Fibroblast of lung (primary cell): ENCODE measurements around the gene CRYBG1. TPM values are rescaled to one million over a fixed set of nuclear protein-coding genes. Genes with fewer than 3 reads are reported as not detected.

Experiments used
- DNase-seq, 2 donors: peaks; one replicate each; pipeline versions ENCODE4 v3.0.0 to v3.0.0-alpha.2; 2010; ENCODE audit warnings: low read depth in 2 of 2
- H2AFZ ChIP-seq: 2 replicates; pipeline ENCODE4 v1.5.1; 2012; ENCODE audit warnings: low read length, control low read depth, inconsistent platforms
- H3K27ac ChIP-seq: 2 replicates; pipeline ENCODE4 v1.5.1; 2011; ENCODE audit warnings: low read length, control low read depth; ENCODE audit not compliant: insufficient read depth
- H3K27me3 ChIP-seq: 2 replicates; pipeline ENCODE4 v1.5.1; 2011; ENCODE audit warnings: mild to moderate bottlenecking, low read length; ENCODE audit not compliant: control insufficient read depth, insufficient read depth
- H3K36me3 ChIP-seq: 2 replicates; pipeline ENCODE4 v1.5.1; 2011; ENCODE audit warnings: low read length; ENCODE audit not compliant: control insufficient read depth, insufficient read depth
- H3K4me1 ChIP-seq: 2 replicates; pipeline ENCODE4 v1.5.1; 2011; ENCODE audit warnings: low read length; ENCODE audit not compliant: control insufficient read depth, insufficient read depth; ENCODE audit errors: extremely low read depth
- H3K4me2 ChIP-seq: 2 replicates; pipeline ENCODE4 v1.5.1; 2011; ENCODE audit warnings: low read length, control low read depth; ENCODE audit not compliant: insufficient read depth; ENCODE audit errors: extremely low read depth
- H3K4me3 ChIP-seq, 4 experiments: fragments of 200-600 bp in 1 of 4; sonication (generic) in 1 of 4; replicated peaks in 1 of 4; 2 replicates each; pipeline ENCODE4 v1.5.1; 2011 to 2016; ENCODE audit warnings: low read length in 4 of 4, low read depth in 3 of 4, mild to moderate bottlenecking in 3 of 4, control low read depth in 2 of 4, inconsistent platforms in 1 of 4, mixed read lengths in 1 of 4; ENCODE audit not compliant: insufficient read depth in 1 of 4; ENCODE audit errors: control extremely low read depth in 1 of 4
- H3K79me2 ChIP-seq: 2 replicates; pipeline ENCODE4 v1.5.1; 2012; ENCODE audit warnings: mild to moderate bottlenecking, low read length, inconsistent platforms; ENCODE audit not compliant: control insufficient read depth, insufficient read depth
- H3K9ac ChIP-seq: 2 replicates; pipeline ENCODE4 v1.5.1; 2011; ENCODE audit warnings: mild to moderate bottlenecking, low read length, control low read depth; ENCODE audit not compliant: insufficient read depth
- H3K9me3 ChIP-seq: 2 replicates; pipeline ENCODE4 v1.5.1; 2012; ENCODE audit warnings: low read depth, low read length; ENCODE audit not compliant: control insufficient read depth, insufficient read depth
- H4K20me1 ChIP-seq: 2 replicates; pipeline ENCODE4 v1.5.1; 2011; ENCODE audit warnings: low read length; ENCODE audit not compliant: control insufficient read depth, insufficient read depth; ENCODE audit errors: extremely low read depth
- CTCF ChIP-seq, 2 donors: IDR thresholded peaks in 1 of 2; conservative IDR thresholded peaks in 1 of 2; 1 replicate in 1 of 2; 2 replicates in 1 of 2; pipeline ENCODE4 v1.5.1; 2011 to 2012; ENCODE audit warnings: low read length in 2 of 2, control low read depth in 1 of 2, inconsistent platforms in 1 of 2, low read depth in 1 of 2, mild to moderate bottlenecking in 1 of 2
- EZH2 ChIP-seq: IDR thresholded peaks from 2 replicates; pipeline ENCODE4 v1.5.1; 2012; ENCODE audit warnings: low read length, control low read depth, mild to moderate bottlenecking; ENCODE audit errors: missing control alignments
- polyA plus RNA-seq, 2 donors: library from polyadenylated mRNA; depleted of rRNA in 1 of 2; stranded (reverse) in 1 of 2; unstranded in 1 of 2; fragments of >200 nt; gene quantifications; 2 replicates each; pipeline ENCODE4 v1.2.1, GENCODE V29; 2011 to 2012; ENCODE audit warnings: missing spikeins in 1 of 2
- total RNA-seq: library from RNA; depleted of rRNA; stranded (reverse); fragments of >200 nt; gene quantifications from 2 replicates; pipeline ENCODE4 v1.2.1, GENCODE V29; 2014

The CRYBG1 gene
- total and polyA plus RNA-seq, 2 donors (not counting 1 experiment from before 2014, with no cell fraction given), result 4.3 to 10.1 TPM

- Histone ChIP-seq H3K4me2 (no peak overlapping the region), H3K36me3 (no peaks in the 10 kb centered on the region), H3K27me3 (peaks cover 7% of the 10 kb centered on the region), H3K9me3 (no peaks in the 10 kb centered on the region), H3K4me1 (no peaks in the 10 kb centered on the region), H4K20me1 (no peaks in the 10 kb centered on the region), H3K4me3 (no peak overlapping the region), H3K27ac (no peak overlapping the region), H2AFZ (no peak overlapping the region), H3K9ac (no peak overlapping the region), H3K79me2 (no peaks in the 10 kb centered on the region)
- no peak for DNase-seq
- TF ChIP-seq EZH2, result no peak
Observed at GRCh38 chr6:106381881-106382280, 21.4 kb downstream of the CRYBG1 start.

- no peaks in the 10 kb centered on the region for H3K79me2 ChIP-seq
- no peaks in the 10 kb centered on the region for H3K36me3 ChIP-seq
Observed at GRCh38 chr6:106383573-106383972, 23.1 kb downstream of the CRYBG1 start.

GRCh38 chr6:106385530-106385929, 25.0 kb downstream of the CRYBG1 start:
- Histone ChIP-seq H3K36me3 (no peaks in the 10 kb centered on the region), H3K79me2 (no peaks in the 10 kb centered on the region), H3K9me3 (no peaks in the 10 kb centered on the region), H3K27me3 (peaks cover 7% of the 10 kb centered on the region), H3K4me2 (no peak overlapping the region), H3K4me3 (no peak overlapping the region), H2AFZ (no peak overlapping the region), H3K4me1 (no peaks in the 10 kb centered on the region), H4K20me1 (no peaks in the 10 kb centered on the region), H3K27ac (no peak overlapping the region), H3K9ac (no peak overlapping the region)
- DNase-seq, result no peak
- no peak for TF ChIP-seq EZH2
- no peak for TF ChIP-seq CTCF (conservative IDR thresholded peaks at IDR 0.05 in 1 of 2, IDR thresholded peaks at IDR 0.05 in 1 of 2; ENCODE audit: low read depth in 1 of 2, low read length in 2 of 2)

More at GRCh38 chr6:106383573-106383972, 23.1 kb downstream of the CRYBG1 start:
- Histone ChIP-seq H2AFZ (no peak overlapping the region), H3K9me3 (no peaks in the 10 kb centered on the region), H3K9ac (no peak overlapping the region), H3K27ac (no peak overlapping the region), H3K4me1 (no peaks in the 10 kb centered on the region), H3K27me3 (peaks cover 7% of the 10 kb centered on the region), H3K4me3 (no peak overlapping the region), H4K20me1 (no peaks in the 10 kb centered on the region), H3K4me2 (no peak overlapping the region)
- DNase-seq, result peak in 1 of 2 donors; percentile 5
- TF ChIP-seq CTCF (conservative IDR thresholded peaks at IDR 0.05 in 1 of 2, IDR thresholded peaks at IDR 0.05 in 1 of 2; ENCODE audit: low read depth in 1 of 2, low read length in 2 of 2) (no peak), EZH2 (no peak)
